Measurements from ENCODE around the gene LYZL1.

DNA sequence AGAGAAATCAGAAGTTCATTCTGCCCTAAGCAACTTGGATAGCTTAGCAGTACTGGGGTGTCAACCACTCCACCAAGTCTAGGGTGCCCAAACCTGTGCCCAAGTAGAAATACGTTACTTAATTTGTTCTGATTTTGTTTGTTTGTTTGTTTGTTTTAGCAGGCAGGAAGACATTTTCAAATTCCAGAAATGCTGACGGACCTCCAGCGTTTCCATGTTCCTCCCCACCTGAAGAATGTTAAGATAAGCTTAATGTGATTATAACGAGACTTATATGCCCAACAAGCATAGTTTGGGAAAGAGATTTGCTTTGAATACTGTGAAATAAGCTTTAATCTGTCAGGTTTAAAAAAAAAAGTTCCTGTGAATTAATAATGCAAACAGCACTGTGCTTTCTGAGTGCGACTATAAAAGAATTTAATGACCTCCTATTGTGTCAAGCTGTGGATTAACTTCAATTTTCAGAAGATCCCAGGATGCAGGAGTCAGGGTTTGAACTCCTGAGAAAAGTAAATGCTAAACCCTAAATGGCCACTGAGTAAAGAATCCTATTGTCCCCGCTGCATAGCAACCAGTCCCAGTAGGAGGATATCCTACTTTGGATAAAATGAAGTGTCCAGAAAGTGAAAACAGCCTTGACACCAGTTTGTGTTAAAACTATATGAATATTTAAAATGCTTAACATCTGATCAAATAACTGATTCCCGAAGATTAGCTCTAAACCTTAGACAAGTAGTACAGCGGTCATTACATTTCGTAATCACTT, 56.5 kb downstream of the LYZL1 start:
- TF ChIP-seq, protein P1, sequence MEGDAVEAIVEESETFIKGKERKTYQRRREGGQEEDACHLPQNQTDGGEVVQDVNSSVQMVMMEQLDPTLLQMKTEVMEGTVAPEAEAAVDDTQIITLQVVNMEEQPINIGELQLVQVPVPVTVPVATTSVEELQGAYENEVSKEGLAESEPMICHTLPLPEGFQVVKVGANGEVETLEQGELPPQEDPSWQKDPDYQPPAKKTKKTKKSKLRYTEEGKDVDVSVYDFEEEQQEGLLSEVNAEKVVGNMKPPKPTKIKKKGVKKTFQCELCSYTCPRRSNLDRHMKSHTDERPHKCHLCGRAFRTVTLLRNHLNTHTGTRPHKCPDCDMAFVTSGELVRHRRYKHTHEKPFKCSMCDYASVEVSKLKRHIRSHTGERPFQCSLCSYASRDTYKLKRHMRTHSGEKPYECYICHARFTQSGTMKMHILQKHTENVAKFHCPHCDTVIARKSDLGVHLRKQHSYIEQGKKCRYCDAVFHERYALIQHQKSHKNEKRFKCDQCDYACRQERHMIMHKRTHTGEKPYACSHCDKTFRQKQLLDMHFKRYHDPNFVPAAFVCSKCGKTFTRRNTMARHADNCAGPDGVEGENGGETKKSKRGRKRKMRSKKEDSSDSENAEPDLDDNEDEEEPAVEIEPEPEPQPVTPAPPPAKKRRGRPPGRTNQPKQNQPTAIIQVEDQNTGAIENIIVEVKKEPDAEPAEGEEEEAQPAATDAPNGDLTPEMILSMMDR (IDR thresholded peaks at IDR 0.05; ENCODE audit: insufficient read depth, low read length), result no peak
- no peak for TF ChIP-seq POLR2AphosphoS5 (IDR thresholded peaks at IDR 0.05; ENCODE audit: low read depth)

Data from HL-60 (cell line).